ENCODE results near the gene CCDC6. TPM values are rescaled to one million over a fixed set of nuclear protein-coding genes. Genes with fewer than 3 reads are reported as not detected.

CCDC6 gene
- total RNA-seq, 4 donors from 2014 or later = 65.5 to 104 (median 76.2) TPM

- no peak for TF ChIP-seq CTCF (IDR thresholded peaks at IDR 0.05)
- TF ChIP-seq POLR2A (IDR thresholded peaks at IDR 0.05) = no peak
- DNase-seq (ENCODE audit: low spot score in 2 of 2) = no peak
- peak overlapping the region; percentile 92 for H3K4me3 ChIP-seq (ENCODE audit: low read depth, poor library complexity, severe bottlenecking)
- WGBS, 2 donors = 34 to 43% methylated on average over 7 of the region's 7 CpGs
- intact Hi-C loops (cut with DNase I; ENCODE audit: low total_unique reads) = no loop called here
Measured at GRCh38 chr10:59904426-59905065, 1.8 kb downstream of the CCDC6 start.

GRCh38 chr10:59903871-59904270, 2.5 kb downstream of the CCDC6 start:
- intact Hi-C loops (cut with DNase I; ENCODE audit: low total_unique reads) = no loop called here
- 20 to 30% methylated on average over 6 of the region's 6 CpGs for WGBS, 2 donors
- H3K4me3 ChIP-seq (ENCODE audit: low read depth, poor library complexity, severe bottlenecking) = no peak overlapping the region
- no peak for DNase-seq (ENCODE audit: low spot score in 2 of 2)
- TF ChIP-seq CTCF (IDR thresholded peaks at IDR 0.05) (no peak), POLR2A (IDR thresholded peaks at IDR 0.05) (no peak)

- H3K4me3 ChIP-seq (ENCODE audit: low read depth, poor library complexity, severe bottlenecking) = no peak overlapping the region
- DNase-seq (ENCODE audit: low spot score in 2 of 2) = no peak
- 70 to 72% methylated on average over 4 of the region's 4 CpGs for WGBS, 2 donors
- TF ChIP-seq POLR2A (IDR thresholded peaks at IDR 0.05) (no peak), CTCF (IDR thresholded peaks at IDR 0.05) (no peak)
- intact Hi-C loops (cut with DNase I; ENCODE audit: low total_unique reads) = no loop called here
Measured at GRCh38 chr10:59902016-59902415, 4.3 kb downstream of the CCDC6 start.

- WGBS, 2 donors = 50 to 61% methylated on average over 1 of the region's 1 CpG
- H3K4me3 ChIP-seq (ENCODE audit: low read depth, poor library complexity, severe bottlenecking) = no peak overlapping the region
- intact Hi-C loops (cut with DNase I; ENCODE audit: low total_unique reads) = no loop called here
- TF ChIP-seq CTCF (IDR thresholded peaks at IDR 0.05) (no peak), POLR2A (IDR thresholded peaks at IDR 0.05) (no peak)
- no peak for DNase-seq (ENCODE audit: low spot score in 2 of 2)
Measured at GRCh38 chr10:59901470-59901869, 4.9 kb downstream of the CCDC6 start.

- WGBS, 2 donors = 56 to 58% methylated on average over 10 of the region's 10 CpGs
Measured at GRCh38 chr10:59900048-59900727, 6.2 kb downstream of the CCDC6 start.

More at GRCh38 chr10:59900048-59900727, 6.2 kb downstream of the CCDC6 start:
- TF ChIP-seq POLR2A (IDR thresholded peaks at IDR 0.05) (no peak), CTCF (IDR thresholded peaks at IDR 0.05) (no peak)
- H3K4me3 ChIP-seq (ENCODE audit: low read depth, poor library complexity, severe bottlenecking) = no peak overlapping the region
- intact Hi-C loops (cut with DNase I; ENCODE audit: low total_unique reads) = no loop called here
- DNase-seq (ENCODE audit: low spot score in 2 of 2) = no peak

Data from lower leg skin (tissue), 4 donors.